Panc1 (cell line): ENCODE data around the gene RPN1.

ENCODE experiments used
- SIN3A ChIP-seq: IDR thresholded peaks from 2 replicates; pipeline ENCODE4 v1.6.1; 2012; ENCODE audit warnings: low read depth, mild to moderate bottlenecking, low read length, moderate library complexity, borderline replicate concordance; ENCODE audit not compliant: insufficient read depth
- TCF7L2 ChIP-seq: IDR thresholded peaks from 2 replicates; pipeline ENCODE4 v1.6.1; 2011; ENCODE audit warnings: mild to moderate bottlenecking, low read depth, low read length, inconsistent platforms
- TF ChIP-seq, protein P1 (sequence below): fragments of 450-650 bp; IDR thresholded peaks from 2 replicates; pipeline ENCODE4 v1.5.1; 2017; ENCODE audit warnings: mild to moderate bottlenecking
- TF ChIP-seq, protein P2 (sequence below), 2 experiments: IDR thresholded peaks; 2 replicates each; pipeline ENCODE4 v1.6.1; 2011 to 2012; ENCODE audit warnings: low read depth in 2 of 2, control low read depth in 1 of 2, low read length in 1 of 2, mild to moderate bottlenecking in 1 of 2, moderate library complexity in 1 of 2; ENCODE audit not compliant: insufficient read depth in 1 of 2

DNA sequence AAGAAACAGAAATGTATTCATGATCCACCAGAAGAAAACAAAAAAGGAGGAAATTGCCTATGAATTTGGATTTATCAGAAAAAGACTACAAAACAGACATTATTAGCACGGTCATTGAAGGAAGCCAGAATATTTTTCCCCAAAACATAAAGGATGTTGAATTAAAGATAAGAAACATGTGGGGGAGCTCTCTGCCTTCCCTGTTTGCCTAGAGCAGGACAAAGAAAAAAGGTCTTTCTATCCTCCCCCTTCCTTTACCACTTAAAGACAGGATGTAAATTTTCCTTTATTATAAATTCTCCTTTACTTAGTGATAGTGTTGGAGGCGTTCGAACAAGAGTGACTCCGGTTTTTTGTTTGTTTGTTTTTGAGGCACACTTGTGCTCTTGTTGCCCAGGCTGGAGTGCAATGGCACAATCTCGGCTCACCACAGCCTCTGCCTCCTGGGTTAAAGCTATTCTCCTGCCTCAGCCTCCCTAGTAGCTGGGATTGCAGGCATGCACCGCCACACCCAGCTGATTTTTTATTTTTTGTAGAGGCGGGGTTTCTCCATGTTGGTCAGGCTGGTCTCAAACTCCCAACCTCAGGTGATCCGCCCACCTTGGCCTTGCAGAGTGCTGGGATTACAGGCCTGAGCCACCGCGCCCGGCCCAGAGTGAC is 14.9 kb upstream of the RPN1 start:
- TF ChIP-seq, protein P1, sequence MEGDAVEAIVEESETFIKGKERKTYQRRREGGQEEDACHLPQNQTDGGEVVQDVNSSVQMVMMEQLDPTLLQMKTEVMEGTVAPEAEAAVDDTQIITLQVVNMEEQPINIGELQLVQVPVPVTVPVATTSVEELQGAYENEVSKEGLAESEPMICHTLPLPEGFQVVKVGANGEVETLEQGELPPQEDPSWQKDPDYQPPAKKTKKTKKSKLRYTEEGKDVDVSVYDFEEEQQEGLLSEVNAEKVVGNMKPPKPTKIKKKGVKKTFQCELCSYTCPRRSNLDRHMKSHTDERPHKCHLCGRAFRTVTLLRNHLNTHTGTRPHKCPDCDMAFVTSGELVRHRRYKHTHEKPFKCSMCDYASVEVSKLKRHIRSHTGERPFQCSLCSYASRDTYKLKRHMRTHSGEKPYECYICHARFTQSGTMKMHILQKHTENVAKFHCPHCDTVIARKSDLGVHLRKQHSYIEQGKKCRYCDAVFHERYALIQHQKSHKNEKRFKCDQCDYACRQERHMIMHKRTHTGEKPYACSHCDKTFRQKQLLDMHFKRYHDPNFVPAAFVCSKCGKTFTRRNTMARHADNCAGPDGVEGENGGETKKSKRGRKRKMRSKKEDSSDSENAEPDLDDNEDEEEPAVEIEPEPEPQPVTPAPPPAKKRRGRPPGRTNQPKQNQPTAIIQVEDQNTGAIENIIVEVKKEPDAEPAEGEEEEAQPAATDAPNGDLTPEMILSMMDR, result no peak
- TF ChIP-seq TCF7L2, result no peak
- TF ChIP-seq, protein P2, sequence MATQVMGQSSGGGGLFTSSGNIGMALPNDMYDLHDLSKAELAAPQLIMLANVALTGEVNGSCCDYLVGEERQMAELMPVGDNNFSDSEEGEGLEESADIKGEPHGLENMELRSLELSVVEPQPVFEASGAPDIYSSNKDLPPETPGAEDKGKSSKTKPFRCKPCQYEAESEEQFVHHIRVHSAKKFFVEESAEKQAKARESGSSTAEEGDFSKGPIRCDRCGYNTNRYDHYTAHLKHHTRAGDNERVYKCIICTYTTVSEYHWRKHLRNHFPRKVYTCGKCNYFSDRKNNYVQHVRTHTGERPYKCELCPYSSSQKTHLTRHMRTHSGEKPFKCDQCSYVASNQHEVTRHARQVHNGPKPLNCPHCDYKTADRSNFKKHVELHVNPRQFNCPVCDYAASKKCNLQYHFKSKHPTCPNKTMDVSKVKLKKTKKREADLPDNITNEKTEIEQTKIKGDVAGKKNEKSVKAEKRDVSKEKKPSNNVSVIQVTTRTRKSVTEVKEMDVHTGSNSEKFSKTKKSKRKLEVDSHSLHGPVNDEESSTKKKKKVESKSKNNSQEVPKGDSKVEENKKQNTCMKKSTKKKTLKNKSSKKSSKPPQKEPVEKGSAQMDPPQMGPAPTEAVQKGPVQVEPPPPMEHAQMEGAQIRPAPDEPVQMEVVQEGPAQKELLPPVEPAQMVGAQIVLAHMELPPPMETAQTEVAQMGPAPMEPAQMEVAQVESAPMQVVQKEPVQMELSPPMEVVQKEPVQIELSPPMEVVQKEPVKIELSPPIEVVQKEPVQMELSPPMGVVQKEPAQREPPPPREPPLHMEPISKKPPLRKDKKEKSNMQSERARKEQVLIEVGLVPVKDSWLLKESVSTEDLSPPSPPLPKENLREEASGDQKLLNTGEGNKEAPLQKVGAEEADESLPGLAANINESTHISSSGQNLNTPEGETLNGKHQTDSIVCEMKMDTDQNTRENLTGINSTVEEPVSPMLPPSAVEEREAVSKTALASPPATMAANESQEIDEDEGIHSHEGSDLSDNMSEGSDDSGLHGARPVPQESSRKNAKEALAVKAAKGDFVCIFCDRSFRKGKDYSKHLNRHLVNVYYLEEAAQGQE (IDR thresholded peaks at IDR 0.05; ENCODE audit: insufficient read depth in 1 of 2, low read depth in 2 of 2, low read length in 1 of 2), result no peak
- TF ChIP-seq SIN3A, result no peak
